CD4-positive, alpha-beta T cell treated with Interleukin-6 for 4 hours (primary cell): ENCODE measurements around the gene EXOC6B.
"Not testable (repeated sequence)": the region's sequence is repeated elsewhere in the genome, so short reads cannot be mapped to it uniquely, and the experiment has no call there.

Experiments used
- DNase-seq: peaks from one replicate; pipeline ENCODE4 v3.0.0-alpha.2; 2020; ENCODE audit warnings: mixed read lengths

The EXOC6B gene

DNA sequence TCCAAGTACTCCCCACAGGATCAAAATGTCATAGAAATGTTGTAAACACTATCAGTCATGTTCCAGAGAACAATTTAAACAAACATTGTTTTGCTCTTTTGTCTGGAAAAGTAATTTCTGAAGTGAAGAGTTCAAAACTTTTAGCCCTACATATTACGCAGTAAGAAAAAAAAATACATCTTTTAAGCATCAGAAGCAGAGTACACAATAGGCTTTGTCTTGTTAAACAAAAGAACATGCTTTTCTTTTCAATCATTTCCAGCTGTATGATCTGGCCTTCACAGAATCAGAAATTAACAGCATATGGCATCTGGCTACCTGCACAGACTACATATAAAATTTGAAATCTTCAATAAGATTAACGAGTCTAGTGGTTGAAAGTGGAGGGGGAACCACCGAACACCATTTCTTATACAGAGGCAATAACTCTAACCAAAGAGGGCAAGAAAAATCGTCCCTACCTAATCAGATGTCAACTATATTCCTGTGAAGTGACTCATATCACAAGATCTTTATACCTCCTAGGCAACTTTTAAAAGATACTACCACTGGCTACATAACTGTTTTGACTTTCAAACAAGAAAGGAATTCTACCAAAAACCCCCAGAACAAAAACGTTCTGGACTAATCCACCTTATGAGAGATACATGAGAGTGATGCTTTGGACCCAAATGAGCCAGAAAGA is 149.3 kb downstream of the EXOC6B start:
- no peak for DNase-seq

DNA sequence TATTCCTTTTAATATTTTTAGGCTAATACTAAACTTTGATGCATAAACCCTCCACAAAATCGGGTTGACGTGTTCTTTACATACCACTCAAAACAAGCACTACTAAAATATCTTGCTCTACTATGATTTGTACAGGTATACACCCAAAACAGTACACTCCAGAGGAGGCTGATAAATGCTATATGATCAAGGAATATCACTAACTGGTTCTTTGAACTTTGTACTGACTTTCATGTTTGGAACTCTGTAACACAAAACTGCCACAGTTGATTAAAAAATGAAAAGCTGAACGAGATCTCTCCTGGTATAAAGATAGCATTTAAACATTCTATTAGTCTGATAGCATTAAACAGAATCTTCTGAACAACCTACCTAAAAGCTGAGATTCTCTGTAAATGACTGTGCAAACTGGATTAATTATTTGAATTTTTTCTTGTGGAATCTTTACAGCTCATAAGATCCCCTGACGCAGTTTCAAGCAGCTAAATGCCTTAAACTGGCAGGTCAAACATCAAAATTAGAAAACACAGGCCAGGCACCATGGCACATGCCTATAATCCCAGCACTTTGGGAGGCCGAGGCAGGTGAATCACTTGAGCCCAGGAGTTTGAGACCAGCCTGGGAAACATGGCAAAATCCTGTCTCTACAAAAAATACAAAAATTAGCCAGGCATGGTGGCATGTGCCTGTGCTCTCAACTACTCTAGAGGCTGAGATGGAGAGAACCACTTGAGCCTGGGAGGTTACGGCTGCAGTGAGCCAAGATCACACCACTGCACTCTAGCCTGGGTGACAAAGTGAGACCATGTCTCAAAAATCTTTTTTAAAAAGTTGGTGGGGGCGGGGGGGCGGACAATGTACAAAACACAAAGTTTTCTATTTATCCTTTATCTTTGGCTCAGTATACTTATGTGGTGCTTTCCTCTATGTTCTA is 150.6 kb downstream of the EXOC6B start:
- DNase-seq, result no peak

DNA sequence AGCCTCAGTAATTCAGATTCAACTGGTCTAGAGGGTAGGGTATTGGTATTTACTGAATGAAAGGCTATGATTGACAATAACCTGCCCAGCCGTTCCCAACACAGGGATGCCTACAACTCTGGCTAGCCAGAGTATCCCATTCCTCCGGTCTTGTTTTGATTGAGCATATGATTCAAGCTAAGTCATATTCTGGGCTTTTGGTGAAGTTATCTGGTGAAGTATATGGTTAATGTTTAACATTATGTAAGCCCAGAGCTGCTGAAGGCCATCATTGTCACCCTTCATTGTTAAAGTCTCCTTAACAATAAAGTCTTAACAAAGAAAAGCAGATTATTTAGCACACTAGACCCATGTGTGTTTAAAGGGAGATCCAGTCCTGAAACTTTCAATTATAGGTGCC is 152.6 kb downstream of the EXOC6B start:
- DNase-seq, result no peak

DNA sequence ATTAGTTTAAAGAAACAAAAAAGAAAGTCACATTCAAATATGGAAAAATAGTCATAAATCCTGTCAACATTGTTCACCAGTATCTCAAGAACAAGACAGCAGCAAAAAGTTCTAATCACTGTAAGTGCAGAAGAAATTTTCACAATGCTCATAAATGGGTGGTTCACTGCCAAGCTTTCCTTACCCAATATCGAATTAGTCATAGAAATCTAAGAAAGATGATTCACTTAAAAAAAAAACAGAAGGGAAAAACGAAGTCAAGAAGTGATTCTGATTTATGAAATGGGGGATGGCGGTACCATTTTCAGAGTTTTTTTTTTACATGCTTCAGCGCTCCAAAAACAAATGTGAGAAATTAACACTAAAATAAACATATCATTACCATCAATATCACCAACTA is 156.7 kb downstream of the EXOC6B start:
- DNase-seq, result no peak

DNA sequence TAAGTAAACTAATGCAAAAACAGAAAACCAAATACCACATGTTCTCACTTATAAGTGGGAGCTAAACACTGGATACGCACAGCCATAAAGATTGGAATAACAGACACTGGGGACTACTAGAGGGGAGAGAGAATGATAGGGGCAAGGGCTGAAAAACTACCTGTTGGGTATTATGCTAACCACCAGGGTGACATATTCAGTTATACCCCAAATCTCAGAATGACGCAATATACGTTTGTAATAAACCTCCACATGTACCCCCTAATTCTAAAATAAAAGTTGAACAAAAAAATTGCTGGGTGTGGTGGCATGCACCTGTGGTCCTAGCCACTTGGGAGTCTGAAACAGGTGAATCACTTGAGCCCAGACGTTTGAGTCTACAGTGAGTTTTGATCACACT is 157.2 kb downstream of the EXOC6B start:
- no peak for DNase-seq

DNA sequence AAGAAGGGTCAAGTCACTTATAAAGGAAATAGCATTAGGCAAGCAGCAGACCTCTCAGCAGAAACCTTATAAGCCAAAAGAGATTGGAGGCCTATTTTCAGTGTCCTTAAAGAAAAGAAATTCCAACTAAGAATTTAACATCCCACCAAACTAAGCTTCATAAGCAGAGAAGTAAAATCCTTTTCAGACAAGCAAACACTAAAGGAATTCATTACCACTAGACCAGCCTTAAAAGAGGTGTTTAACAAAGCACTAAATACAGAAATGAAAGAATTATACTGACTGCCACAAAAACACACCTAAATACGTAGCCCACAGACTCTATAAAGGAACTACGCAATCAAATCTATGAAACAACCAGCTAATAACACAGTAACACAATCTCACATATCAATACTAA is 160.4 kb downstream of the EXOC6B start:
- no peak for DNase-seq

DNA sequence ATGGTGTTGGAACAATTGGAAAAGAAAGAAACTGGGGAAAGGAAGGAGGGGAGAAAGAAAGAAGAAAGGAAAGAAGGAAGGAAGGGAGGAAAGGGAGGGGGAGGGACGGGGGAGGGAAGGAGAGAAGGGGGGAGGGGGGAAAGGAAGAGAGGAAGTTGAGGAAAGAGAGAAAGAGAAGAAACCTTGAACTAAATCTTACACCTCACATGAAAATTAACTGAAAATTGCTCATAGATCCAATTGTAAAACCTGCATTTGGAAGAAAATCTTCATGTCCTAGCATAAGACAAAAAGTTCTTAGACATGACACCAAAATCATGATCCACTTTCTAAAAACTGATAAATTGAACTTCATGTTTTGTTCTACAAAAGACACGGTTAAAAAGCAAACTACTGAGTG is 163.8 kb downstream of the EXOC6B start:
- no peak for DNase-seq

DNA sequence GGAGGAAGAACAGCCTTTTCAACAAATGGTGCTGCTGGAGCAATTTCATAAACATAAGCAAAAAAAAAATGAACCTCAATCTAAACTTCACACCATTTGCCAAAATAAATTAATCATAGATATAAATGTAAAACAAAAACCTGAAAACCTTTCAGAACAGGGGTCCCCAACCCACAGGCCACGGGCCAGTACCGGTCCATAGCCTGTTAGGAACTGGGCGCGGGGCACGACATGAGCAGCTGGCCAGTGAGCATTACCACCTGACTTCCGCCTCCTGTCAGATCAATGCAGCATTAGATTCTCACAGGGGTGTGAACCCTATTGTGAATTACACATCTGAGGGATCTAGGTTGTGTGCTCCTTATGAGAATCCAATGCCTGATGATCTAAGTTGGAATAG is 176.0 kb downstream of the EXOC6B start:
- no peak for DNase-seq

DNA sequence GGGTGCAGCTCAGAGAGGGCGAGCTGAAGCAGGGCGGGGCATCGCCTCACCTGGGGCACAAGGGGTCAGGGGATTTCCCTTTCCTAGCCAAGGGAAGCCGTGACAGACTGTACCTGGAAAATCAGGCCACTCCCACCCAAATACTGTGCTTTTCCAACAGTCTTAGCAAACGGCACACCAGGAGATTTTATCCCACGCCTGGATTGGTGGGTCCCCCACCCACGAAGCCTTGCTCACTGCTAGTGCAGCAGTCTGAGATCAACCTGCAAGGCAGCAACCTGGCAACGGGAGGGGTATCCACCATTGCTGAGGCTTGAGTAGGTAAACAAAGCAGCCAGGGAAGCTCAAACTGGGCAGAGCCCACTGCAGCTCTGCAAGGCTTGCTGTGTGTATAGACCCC is 184.6 kb downstream of the EXOC6B start:
- DNase-seq, result not testable (repeated sequence)

DNA sequence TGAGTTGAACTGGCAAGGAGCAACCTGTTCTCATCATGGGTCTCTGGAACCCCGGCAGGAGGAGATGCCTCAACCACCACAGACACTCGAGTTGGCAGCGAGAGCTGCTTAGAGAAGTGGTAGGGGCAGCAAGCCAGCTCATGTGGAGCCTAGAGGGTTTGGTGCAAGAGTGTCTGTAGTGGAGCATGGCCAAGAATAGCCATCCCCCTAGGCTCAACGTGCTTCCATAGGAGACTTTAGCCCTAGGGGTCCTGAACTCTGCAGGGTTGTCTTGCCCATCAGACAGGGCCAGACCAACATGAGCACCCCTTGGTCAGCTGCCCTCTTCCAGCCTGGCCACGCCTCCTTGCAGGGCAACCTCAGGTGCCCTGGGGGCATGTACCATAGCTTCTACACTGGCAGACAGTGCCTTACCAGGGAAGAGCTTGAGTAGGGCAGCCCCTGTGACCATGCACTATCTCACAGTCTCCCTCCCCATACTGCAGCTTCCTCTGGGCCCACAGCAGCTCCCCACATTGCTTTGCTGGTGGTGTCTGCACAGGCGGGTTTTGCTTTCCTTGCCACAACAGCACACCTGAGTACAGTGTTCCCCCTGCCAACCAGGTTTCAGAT is 187.1 kb downstream of the EXOC6B start:
- no peak for DNase-seq

DNA sequence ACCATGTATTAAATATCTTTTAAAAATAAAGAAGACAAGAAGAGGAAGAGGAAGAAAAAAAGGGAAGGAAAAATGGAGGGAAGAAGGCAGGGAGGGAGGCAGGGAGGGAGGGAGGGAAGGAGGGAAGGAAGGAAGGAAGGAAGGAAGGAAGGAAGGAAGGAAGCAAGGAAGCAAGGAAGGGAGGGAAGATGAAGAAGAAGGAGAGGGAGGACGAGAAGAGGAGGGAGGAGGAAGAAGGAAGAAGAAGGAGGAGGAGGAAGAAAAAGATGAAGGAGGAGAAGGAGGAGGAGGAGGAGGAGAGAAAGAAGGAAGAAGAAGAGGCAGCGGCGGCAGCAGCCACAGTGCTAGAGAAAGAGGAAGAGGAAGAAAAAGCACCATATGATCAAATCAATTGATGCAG is 189.6 kb downstream of the EXOC6B start:
- DNase-seq, result no peak

DNA sequence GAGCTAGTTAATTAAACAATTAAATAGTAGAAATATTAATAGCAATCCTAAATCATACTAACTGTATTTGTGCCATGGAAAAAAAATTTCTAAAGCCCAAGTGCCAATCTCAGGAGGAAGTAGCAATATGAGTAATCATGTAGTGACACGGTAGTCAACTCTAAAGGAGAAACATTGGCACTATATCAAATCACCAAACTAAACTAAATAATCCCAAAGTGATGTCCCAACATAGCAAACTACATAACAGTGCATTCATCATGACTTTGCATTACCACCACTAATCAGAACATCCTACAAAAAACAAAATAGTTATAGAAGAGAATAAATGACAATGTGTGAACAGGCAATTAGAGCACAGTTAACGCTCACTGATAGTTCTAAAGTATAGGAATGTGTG is 195.1 kb downstream of the EXOC6B start:
- no peak for DNase-seq

DNA sequence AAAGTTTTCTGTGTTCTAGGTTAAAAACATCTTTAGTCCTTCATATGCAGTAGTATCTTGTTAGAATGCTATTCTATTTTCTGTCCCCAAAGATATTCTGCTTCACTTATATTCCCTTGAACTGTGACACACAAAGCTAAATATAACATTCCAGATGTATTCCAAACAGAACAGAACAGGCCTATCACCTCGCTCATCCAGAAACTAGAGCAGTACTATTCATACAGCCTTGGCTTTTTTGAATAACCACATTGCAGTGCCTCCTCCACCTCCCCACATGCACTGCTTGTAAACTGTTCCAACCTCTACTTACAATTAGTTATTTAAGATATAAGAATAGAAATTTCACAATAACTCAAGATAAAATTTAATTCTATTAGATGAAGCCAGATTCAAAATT is 196.8 kb downstream of the EXOC6B start:
- no peak for DNase-seq

DNA sequence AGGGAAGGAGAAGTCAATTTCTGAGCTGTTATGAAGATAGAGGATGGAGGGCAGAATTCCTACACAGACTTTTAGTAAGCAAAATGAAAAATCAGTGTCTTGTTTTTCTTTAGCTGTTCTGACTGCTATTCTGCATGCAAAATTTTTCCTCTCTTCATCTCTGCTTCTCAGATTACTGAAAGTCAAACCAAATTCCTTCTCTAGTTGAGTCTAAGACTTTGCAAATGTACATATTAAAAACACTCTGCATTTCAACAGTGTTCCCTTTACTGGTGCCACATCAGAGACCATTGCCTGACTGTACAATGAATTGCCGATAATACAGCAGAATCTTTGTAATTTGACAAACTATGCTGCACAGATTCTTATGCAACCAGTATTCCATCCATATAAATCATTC is 198.8 kb downstream of the EXOC6B start:
- no peak for DNase-seq

DNA sequence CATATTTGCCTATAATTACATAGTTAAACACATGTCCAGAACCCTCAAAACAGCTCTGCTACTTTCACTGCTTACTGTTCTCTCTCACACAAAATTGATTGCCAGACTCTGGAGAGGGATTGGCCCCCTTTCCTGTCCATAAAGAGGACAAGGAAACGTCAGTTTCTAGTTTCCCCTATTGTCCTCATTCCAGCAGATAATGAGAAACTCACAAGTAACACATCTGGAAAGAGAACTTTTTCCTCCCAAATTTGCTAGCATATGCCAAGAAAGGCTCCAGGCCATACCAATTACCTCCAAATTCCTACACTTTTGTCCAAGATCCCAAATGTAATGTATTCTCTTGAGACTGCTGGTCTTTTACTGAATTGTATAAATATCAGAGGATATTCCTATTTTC is 200.5 kb downstream of the EXOC6B start:
- no peak for DNase-seq

DNA sequence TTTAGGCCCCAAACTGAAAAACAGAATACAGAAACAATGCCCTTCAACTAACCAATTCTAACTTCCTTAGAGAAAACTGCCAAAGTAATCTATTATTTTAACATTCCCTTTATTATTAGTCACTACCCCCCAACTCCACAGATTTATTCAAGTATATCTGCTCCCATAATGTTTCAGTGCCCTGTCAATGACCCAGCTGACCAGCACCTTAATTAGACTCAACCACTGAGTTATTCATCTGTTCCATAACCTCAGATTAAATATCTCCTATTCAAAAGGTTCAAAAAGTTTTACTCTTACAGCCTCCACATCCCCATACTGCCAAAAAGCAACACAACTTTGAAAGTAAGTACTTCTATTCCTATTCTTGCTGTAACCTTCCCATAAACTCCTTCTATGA is 202.4 kb downstream of the EXOC6B start:
- DNase-seq, result no peak

DNA sequence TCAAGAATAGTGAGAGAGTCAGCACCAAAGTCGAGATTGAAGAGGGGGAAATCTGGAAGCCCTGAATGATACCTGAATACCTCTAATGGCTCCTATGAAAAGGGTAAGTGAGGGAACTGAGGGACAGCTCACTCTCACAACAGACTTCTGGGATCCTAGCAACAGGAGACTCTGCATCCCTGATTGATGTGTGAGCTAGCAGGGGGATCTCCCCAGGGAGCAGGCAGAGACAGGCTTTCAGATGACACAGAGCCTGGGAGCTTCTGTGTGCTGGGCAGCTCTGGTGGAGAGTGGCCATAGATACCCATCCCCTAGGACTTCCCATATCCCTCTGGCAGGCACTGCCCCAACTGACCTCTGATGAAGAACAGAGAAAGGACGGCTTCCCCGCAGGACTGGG is 206.2 kb downstream of the EXOC6B start:
- DNase-seq, result no peak

DNA sequence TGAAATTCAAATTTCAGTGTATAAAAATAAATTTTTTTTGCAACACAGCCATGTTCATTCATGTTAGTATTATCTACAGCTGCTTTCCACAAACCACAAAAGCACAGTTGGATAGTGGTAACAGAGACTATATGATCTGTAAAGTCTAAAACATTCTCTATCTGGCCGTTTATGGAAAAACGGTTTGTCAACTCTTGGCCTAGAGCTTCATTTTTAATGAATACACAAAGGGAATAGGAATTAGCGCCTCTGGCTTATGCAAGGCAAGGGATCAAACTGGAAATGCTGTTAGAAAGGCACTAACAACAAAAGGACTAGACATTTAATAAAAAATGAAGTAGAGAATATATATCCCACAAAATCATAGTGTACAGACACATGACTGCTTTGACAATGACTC is 211.9 kb downstream of the EXOC6B start:
- no peak for DNase-seq

DNA sequence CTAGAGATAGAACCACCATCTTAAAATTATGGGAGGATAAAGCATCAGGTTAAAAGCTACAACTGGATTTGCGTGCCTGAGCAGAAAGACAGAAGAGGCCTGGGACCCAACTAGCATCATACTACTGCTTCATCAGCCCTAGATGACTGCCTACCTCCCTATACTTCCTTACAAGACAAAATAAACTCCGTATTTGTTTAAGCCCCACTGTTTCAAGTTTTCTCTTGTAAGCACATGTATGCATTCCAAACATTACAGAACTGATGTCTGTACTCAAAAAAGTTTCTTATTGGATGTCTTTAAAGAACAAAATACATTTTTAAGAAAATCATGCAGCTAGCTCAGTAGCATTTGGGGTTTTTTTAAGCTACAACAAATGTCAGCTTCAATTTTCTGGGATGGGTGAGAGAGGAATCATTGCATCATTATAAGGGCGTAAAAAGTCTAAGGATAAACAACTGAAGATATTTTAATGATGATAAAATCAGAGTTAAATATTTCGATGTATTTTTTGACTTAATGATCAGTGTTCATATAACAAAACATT is 213.1 kb downstream of the EXOC6B start:
- DNase-seq, result no peak

DNA sequence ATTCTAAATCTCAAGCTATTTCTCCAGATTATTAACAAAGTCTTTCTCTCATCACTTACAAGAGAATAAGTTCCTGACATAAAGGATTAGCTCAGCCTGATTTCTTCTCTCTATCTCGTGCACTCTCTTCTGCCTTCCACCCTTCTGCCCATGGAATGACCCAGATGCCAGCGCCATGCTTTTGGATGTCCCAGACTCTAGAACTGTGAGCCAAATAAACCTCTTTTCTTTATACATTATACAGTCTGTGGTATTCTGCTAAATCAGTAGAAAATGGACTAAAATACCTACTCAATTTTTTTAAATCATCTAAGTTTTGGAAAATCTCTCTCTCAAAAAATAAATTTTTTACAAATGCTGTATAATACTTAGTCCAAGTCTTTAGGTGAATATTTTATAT is 218.6 kb downstream of the EXOC6B start:
- no peak for DNase-seq

DNA sequence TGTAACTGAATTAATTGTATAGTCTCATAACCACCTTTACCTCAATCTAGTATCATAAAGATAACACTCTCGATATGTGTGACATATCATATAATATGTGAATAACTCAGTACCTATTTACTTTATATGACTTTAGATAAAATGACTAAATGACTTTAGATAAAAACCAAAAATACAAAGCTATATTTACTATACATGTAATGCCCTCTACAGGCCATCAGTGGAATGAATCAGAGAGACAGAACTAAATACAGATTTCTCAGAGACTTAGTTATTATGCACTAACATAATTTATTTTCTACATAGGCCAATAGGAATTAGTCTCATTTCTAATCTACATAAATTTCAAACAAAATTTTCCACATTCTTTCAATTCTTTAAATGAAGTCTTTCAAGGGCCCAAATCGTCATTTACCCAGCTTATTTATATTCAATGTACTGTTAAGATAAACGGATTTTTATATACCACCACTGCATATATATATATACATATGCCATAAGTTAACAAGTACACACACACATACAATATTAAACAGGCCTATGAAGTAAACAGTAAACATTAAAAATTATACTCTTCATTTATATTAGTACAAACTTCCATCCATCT is 219.9 kb downstream of the EXOC6B start:
- DNase-seq, result no peak

DNA sequence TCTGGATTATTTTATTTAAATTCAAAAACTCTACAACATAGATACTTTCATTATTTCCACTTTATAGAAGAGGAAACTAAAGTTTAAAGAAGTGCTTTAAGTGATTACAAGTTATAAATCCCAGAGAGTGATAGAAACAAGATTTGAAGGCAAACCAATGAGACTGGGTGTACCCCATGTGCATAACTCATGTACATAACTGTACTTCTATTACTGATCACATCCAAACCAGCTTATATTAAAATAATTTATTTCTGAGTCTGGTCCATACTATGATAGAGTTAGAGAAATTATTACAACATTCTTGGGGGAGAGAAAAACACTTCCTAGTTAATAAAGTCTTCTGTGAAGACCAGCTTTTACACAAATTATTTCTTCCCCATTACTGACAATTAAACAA is 221.4 kb downstream of the EXOC6B start:
- DNase-seq, result no peak

DNA sequence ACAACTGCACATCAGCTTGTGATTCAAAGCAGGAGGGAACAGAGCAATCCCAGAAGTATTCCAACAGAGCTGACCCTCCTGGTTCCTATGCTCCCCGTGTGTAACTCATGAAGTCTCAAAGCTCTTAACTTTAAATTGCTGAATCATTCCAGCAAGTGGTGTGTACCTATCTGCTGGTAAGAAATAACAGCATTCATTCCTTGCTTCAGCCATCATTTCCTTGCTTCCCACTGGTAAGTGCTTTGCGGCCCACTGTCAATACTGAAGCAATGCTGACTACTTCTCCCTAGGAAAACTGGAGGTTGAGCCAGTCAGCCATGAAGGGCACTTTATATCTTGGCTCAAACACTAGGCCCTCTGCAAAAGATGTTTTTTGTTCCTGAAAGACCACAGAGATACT is 222.4 kb downstream of the EXOC6B start:
- DNase-seq, result no peak
